Measurements from ENCODE around the gene MOB3A. TPM values are rescaled to one million over a fixed set of nuclear protein-coding genes. Genes with fewer than 3 reads are reported as not detected.

The MOB3A gene
- total and polyA plus RNA-seq, 11 donors = 7.1 to 32.3 (median 16.7) TPM

DNA sequence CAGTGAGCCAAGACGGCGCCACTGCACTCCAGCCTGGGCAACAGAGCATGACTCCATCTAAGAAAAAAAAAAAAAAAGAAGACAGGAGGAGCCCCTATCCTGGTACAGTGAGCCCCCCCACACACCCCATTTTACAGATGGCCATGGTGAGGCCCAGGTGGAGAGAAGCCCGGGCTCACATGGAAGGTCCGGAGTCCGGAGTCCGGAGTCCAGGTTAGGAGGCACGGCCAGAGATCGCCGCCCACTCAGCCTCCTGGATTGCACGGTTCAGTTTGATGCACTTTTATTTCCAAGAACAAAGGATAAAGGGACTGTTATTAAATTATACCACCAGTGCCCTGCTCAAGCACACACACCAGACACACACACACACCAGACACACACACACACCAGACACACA is 69.4 kb downstream of the MOB3A start:
- Histone ChIP-seq H3K4me1 (peaks cover 0 to 26% (median 10%) of the 10 kb centered on the region in 12 donors), H3K27me3 (no peaks in the 10 kb centered on the region), H3K27ac (peak overlapping the region in 1 of 12 donors; percentile 15), H3K4me3 (no peak overlapping the region), H3K36me3 (no peaks in the 10 kb centered on the region), H3K9me3 (peaks cover 0 to 7% (median 0%) of the 10 kb centered on the region in 12 donors)
- WGBS, 4 donors = 89 to 94% (median 93%) methylated on average over 10 of the region's 10 CpGs
- ATAC-seq (no peak), DNase-seq (no peak)
- intact Hi-C loops (cut with DNase I) = no loop called here
- TF ChIP-seq, protein P1, sequence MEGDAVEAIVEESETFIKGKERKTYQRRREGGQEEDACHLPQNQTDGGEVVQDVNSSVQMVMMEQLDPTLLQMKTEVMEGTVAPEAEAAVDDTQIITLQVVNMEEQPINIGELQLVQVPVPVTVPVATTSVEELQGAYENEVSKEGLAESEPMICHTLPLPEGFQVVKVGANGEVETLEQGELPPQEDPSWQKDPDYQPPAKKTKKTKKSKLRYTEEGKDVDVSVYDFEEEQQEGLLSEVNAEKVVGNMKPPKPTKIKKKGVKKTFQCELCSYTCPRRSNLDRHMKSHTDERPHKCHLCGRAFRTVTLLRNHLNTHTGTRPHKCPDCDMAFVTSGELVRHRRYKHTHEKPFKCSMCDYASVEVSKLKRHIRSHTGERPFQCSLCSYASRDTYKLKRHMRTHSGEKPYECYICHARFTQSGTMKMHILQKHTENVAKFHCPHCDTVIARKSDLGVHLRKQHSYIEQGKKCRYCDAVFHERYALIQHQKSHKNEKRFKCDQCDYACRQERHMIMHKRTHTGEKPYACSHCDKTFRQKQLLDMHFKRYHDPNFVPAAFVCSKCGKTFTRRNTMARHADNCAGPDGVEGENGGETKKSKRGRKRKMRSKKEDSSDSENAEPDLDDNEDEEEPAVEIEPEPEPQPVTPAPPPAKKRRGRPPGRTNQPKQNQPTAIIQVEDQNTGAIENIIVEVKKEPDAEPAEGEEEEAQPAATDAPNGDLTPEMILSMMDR (IDR thresholded peaks at IDR 0.05) = no peak
- TF ChIP-seq POLR2A (IDR thresholded peaks at IDR 0.05) = no peak

- Histone ChIP-seq H3K4me1 (peaks cover 0 to 9% (median 3%) of the 10 kb centered on the region in 12 donors), H3K4me3 (no peak overlapping the region), H3K9me3 (peaks cover 0 to 7% (median 0%) of the 10 kb centered on the region in 12 donors), H3K27ac (no peak overlapping the region), H3K36me3 (no peaks in the 10 kb centered on the region), H3K27me3 (no peaks in the 10 kb centered on the region)
- ATAC-seq (no peak), DNase-seq (no peak)
- no peak for TF ChIP-seq POLR2A (IDR thresholded peaks at IDR 0.05)
- TF ChIP-seq, protein P1 (IDR thresholded peaks at IDR 0.05) = no peak
- WGBS, 4 donors = 92 to 96% (median 93%) methylated on average over 2 of the region's 2 CpGs
- intact Hi-C loops (cut with DNase I) = loop anchor here in 1 of 10 donors (2.0 kb wide), 1 partner anchor 51 kb away; no protein-coding TSS in a partner anchor
These were observed 73.8 kb downstream of the MOB3A start for GRCh38 chr19:2022289-2022688.

- Histone ChIP-seq H3K4me3 (no peak overlapping the region), H3K27me3 (no peaks in the 10 kb centered on the region), H3K36me3 (no peaks in the 10 kb centered on the region), H3K4me1 (peaks cover 0 to 11% (median 3%) of the 10 kb centered on the region in 12 donors), H3K9me3 (peaks cover 0 to 7% (median 0%) of the 10 kb centered on the region in 12 donors), H3K27ac (no peak overlapping the region)
- TF ChIP-seq, protein P1 (IDR thresholded peaks at IDR 0.05) = no peak
- no peak for TF ChIP-seq POLR2A (IDR thresholded peaks at IDR 0.05)
- intact Hi-C loops (cut with DNase I) = loop anchor here in 3 of 10 donors (1.0 to 2.0 kb wide), 3 partner anchors 48 to 51 kb away; no protein-coding TSS in a partner anchor
- no peak for DNase-seq
- WGBS, 4 donors = 78 to 90% (median 80%) methylated on average over 4 of the region's 4 CpGs
- no peak for ATAC-seq
These were observed 74.5 kb downstream of the MOB3A start for GRCh38 chr19:2021453-2022140.

Other genes with a start within 250 kb of the MOB3A start
- gene REXO1, start 247.8 kb downstream of the MOB3A start, total RNA-seq = 10 to 100 TPM; 13.2 to 22.4 (median 16.5) TPM
- 10 to 100 TPM; 16.3 to 16.4 TPM for gene REXO1, start 247.8 kb downstream of the MOB3A start, polyA plus RNA-seq
- 10 to 100 TPM in 4 of 9 donors, 1 to 10 TPM in 5; 2.9 to 19.7 (median 9.2) TPM for gene KLF16, start 232.7 kb downstream of the MOB3A start, total RNA-seq
- 10 to 100 TPM in 1 of 2 donors, 1 to 10 TPM in 1; 3.5 to 10.2 TPM for gene KLF16, start 232.7 kb downstream of the MOB3A start, polyA plus RNA-seq
- 100 to 1,000 TPM in 2 of 9 donors, 10 to 100 TPM in 7; 48.5 to 121 (median 52.0) TPM for gene ABHD17A, start 210.8 kb downstream of the MOB3A start, total RNA-seq
- 100 to 1,000 TPM in 1 of 2 donors, 10 to 100 TPM in 1; 64.1 to 116 TPM for gene ABHD17A, start 210.8 kb downstream of the MOB3A start, polyA plus RNA-seq
- 1 to 10 TPM; 1.2 to 5.1 (median 1.9) TPM for gene ADAT3, start 190.9 kb downstream of the MOB3A start, total RNA-seq
- 1 to 10 TPM; 1.6 to 3.1 TPM for gene ADAT3, start 190.9 kb downstream of the MOB3A start, polyA plus RNA-seq
- gene SCAMP4, start 190.9 kb downstream of the MOB3A start, total RNA-seq = 10 to 100 TPM; 13.5 to 38.8 (median 19.1) TPM
- 10 to 100 TPM; 15.4 to 28.3 TPM for gene SCAMP4, start 190.9 kb downstream of the MOB3A start, polyA plus RNA-seq
- 10 to 100 TPM; 18.2 to 42.7 (median 24.6) TPM for gene CSNK1G2, start 155.2 kb downstream of the MOB3A start, total RNA-seq
- 10 to 100 TPM; 24.3 to 41.7 TPM for gene CSNK1G2, start 155.2 kb downstream of the MOB3A start, polyA plus RNA-seq
- gene BTBD2, start 80.6 kb downstream of the MOB3A start, total RNA-seq = 10 to 100 TPM; 47.3 to 81.8 (median 52.6) TPM
- 10 to 100 TPM; 39.4 to 46.2 TPM for gene BTBD2, start 80.6 kb downstream of the MOB3A start, polyA plus RNA-seq
- gene MKNK2, start 45.1 kb downstream of the MOB3A start, total RNA-seq = 100 to 1,000 TPM; 129 to 318 (median 155) TPM
- gene MKNK2, start 45.1 kb downstream of the MOB3A start, polyA plus RNA-seq = 100 to 1,000 TPM; 110 to 197 TPM
- 1 to 10 TPM in 8 of 9 donors, not detected in 1; 1.7 to 6.2 (median 2.3) TPM for gene IZUMO4, start 589 bp upstream of the MOB3A start, total RNA-seq
- 1 to 10 TPM; 4.4 to 5.8 TPM for gene IZUMO4, start 589 bp upstream of the MOB3A start, polyA plus RNA-seq
- 100 to 1,000 TPM in 5 of 9 donors, 10 to 100 TPM in 4; 63.1 to 116 (median 103) TPM for gene AP3D1, start 55.2 kb upstream of the MOB3A start, total RNA-seq
- 100 to 1,000 TPM in 1 of 2 donors, 10 to 100 TPM in 1; 66.3 to 124 TPM for gene AP3D1, start 55.2 kb upstream of the MOB3A start, polyA plus RNA-seq
- 10 to 100 TPM in 6 of 9 donors, 1 to 10 TPM in 3; 5.2 to 24.0 (median 10.8) TPM for gene DOT1L, start 67.6 kb upstream of the MOB3A start, total RNA-seq
- 10 to 100 TPM in 1 of 2 donors, 1 to 10 TPM in 1; 5.7 to 22.4 TPM for gene DOT1L, start 67.6 kb upstream of the MOB3A start, polyA plus RNA-seq
- gene PLEKHJ1, start 140.0 kb upstream of the MOB3A start, total RNA-seq = 10 to 100 TPM; 44.6 to 63.2 (median 46.5) TPM
- gene PLEKHJ1, start 140.0 kb upstream of the MOB3A start, polyA plus RNA-seq = 10 to 100 TPM; 80.9 to 89.7 TPM
- 10 to 100 TPM; 19.2 to 43.9 (median 28.6) TPM for gene SF3A2, start 140.5 kb upstream of the MOB3A start, total RNA-seq
- 10 to 100 TPM; 22.7 to 29.5 TPM for gene SF3A2, start 140.5 kb upstream of the MOB3A start, polyA plus RNA-seq
- gene AMH, start 153.0 kb upstream of the MOB3A start, total RNA-seq = under 1 TPM in 5 of 9 donors, not detected in 4; 0.32 to 0.81 (median 0.57) TPM
- 1 to 10 TPM in 1 of 2 donors, under 1 TPM in 1; 0.10 to 1.1 TPM for gene AMH, start 153.0 kb upstream of the MOB3A start, polyA plus RNA-seq
- under 1 TPM in 1 of 9 donors, not detected in 8; 0.25 TPM for gene JSRP1, start 160.1 kb upstream of the MOB3A start, total RNA-seq
- gene JSRP1, start 160.1 kb upstream of the MOB3A start, polyA plus RNA-seq = under 1 TPM in 1 of 2 donors, not detected in 1; 0.34 TPM
- 1 to 10 TPM in 2 of 9 donors, under 1 TPM in 7; 0.11 to 1.6 (median 0.48) TPM for gene PEAK3, start 185.8 kb upstream of the MOB3A start, total RNA-seq
- under 1 TPM; 0.21 to 0.23 TPM for gene PEAK3, start 185.8 kb upstream of the MOB3A start, polyA plus RNA-seq
- under 1 TPM in 1 of 9 donors, not detected in 8; 0.50 TPM for gene LINGO3, start 211.8 kb upstream of the MOB3A start, total RNA-seq
- not detected for gene LINGO3, start 211.8 kb upstream of the MOB3A start, polyA plus RNA-seq
- gene LSM7, start 232.3 kb upstream of the MOB3A start, total RNA-seq = 10 to 100 TPM; 33.8 to 79.1 (median 41.0) TPM
- gene LSM7, start 232.3 kb upstream of the MOB3A start, polyA plus RNA-seq = 100 to 1,000 TPM; 187 to 213 TPM
- gene SPPL2B, start 232.4 kb upstream of the MOB3A start, total RNA-seq = 10 to 100 TPM; 17.6 to 30.9 (median 21.6) TPM
- 10 to 100 TPM; 18.9 to 31.2 TPM for gene SPPL2B, start 232.4 kb upstream of the MOB3A start, polyA plus RNA-seq